Measurements from ENCODE around the gene ZSCAN9.
A peak's percentile ranks its signal among the peaks of the same experiment; 100 is the strongest.

The ZSCAN9 gene

GRCh38 chr6:28224131-28225055 lies 682 bp upstream of the ZSCAN9 start:
- no peak for DNase-seq

- DNase-seq, result no peak
These were observed 1.4 kb downstream of the ZSCAN9 start for GRCh38 chr6:28226460-28226859.

- no peak for DNase-seq
These were observed 7.7 kb downstream of the ZSCAN9 start for GRCh38 chr6:28232785-28233184.

GRCh38 chr6:28235912-28236452 lies 10.9 kb downstream of the ZSCAN9 start:
- no peak for DNase-seq

- DNase-seq, result no peak
These were observed 14.6 kb downstream of the ZSCAN9 start for GRCh38 chr6:28239636-28240035.

- no peak for DNase-seq
These were observed 15.4 kb downstream of the ZSCAN9 start for GRCh38 chr6:28240471-28240870.

GRCh38 chr6:28243946-28244345 lies 18.9 kb downstream of the ZSCAN9 start:
- no peak for DNase-seq

- no peak for DNase-seq
These were observed 20.3 kb downstream of the ZSCAN9 start for GRCh38 chr6:28245206-28245941.

GRCh38 chr6:28248916-28249315 lies 23.8 kb downstream of the ZSCAN9 start:
- no peak for DNase-seq

- DNase-seq, result no peak
These were observed 25.7 kb downstream of the ZSCAN9 start for GRCh38 chr6:28250747-28251146.

- DNase-seq, result peak; percentile 5 to 15
These were observed 26.6 kb downstream of the ZSCAN9 start for GRCh38 chr6:28251661-28252008.

GRCh38 chr6:28252009-28252975 lies 27.2 kb downstream of the ZSCAN9 start, which contains the start of gene ZKSCAN4:
Gene ZKSCAN4, minus strand, starts transcription at chr6:28252269. Its CDS starts 289 bp downstream, at chr6:28251980.
- peak; percentile 79 to 80 for DNase-seq

GRCh38 chr6:28254121-28254519 lies 29.0 kb downstream of the ZSCAN9 start:
- no peak for DNase-seq

- DNase-seq, result no peak
These were observed 32.0 kb downstream of the ZSCAN9 start for GRCh38 chr6:28257042-28257441.

- peak; percentile 52 to 55 for DNase-seq
These were observed 34.1 kb downstream of the ZSCAN9 start, which contains the start of gene NKAPL for GRCh38 chr6:28258877-28259777. Gene NKAPL, plus strand, starts transcription at chr6:28259297. Its CDS starts 75 bp downstream, at chr6:28259372.

GRCh38 chr6:28263922-28264321 lies 38.8 kb downstream of the ZSCAN9 start:
- DNase-seq, result no peak

GRCh38 chr6:28264834-28265401 lies 39.8 kb downstream of the ZSCAN9 start:
- DNase-seq, result no peak

GRCh38 chr6:28266563-28266961 lies 41.5 kb downstream of the ZSCAN9 start:
- no peak for DNase-seq

GRCh38 chr6:28266962-28267694 lies 42.1 kb downstream of the ZSCAN9 start, which contains the start of gene ZSCAN26:
Gene ZSCAN26, plus strand, starts transcription at chr6:28267143. Its CDS starts 4,777 bp downstream, at chr6:28271920.
- peak; percentile 86 to 90 for DNase-seq

- no peak for DNase-seq
These were observed 42.6 kb downstream of the ZSCAN9 start for GRCh38 chr6:28267695-28268059.

All from activated CD4-positive, alpha-beta T cell treated with anti-CD3 and anti-CD28 coated beads, Interleukin-2, amount 50 U/mL, for 4 hours (primary cell).